Suppressor macrophage treated with lipopolysaccharide for 4 hours (primary cell): ENCODE results near the gene MESP2.
"Not testable (repeated sequence)": the region's sequence is repeated elsewhere in the genome, so short reads cannot be mapped to it uniquely, and the experiment has no call there.

ENCODE experiments used
- DNase-seq: peaks from one replicate; pipeline ENCODE4 v3.0.0-alpha.2; 2020

MESP2 gene

GRCh38 chr15:89781891-89782618 lies 5.9 kb downstream of the MESP2 start:
- DNase-seq = peak; percentile 89

- DNase-seq = peak; percentile 91
These were observed 6.5 kb downstream of the MESP2 start for GRCh38 chr15:89782619-89782950.

- peak; percentile 44 for DNase-seq
These were observed 7.2 kb downstream of the MESP2 start for GRCh38 chr15:89783111-89783860.

- no peak for DNase-seq
These were observed 7.9 kb downstream of the MESP2 start for GRCh38 chr15:89783861-89784685.

- DNase-seq = no peak
These were observed 8.5 kb downstream of the MESP2 start for GRCh38 chr15:89784686-89784960.

GRCh38 chr15:89785064-89785773 lies 9.1 kb downstream of the MESP2 start:
- DNase-seq = no peak

GRCh38 chr15:89785774-89786140 lies 9.6 kb downstream of the MESP2 start:
- DNase-seq = no peak

- DNase-seq = no peak
These were observed 11.8 kb downstream of the MESP2 start for GRCh38 chr15:89787944-89788343.

GRCh38 chr15:89788585-89788984 lies 12.5 kb downstream of the MESP2 start:
- not testable (repeated sequence) for DNase-seq

GRCh38 chr15:89790206-89790605 lies 14.1 kb downstream of the MESP2 start:
- no peak for DNase-seq

GRCh38 chr15:89790661-89791060 lies 14.5 kb downstream of the MESP2 start:
- no peak for DNase-seq

GRCh38 chr15:89792106-89792805 lies 16.1 kb downstream of the MESP2 start:
- DNase-seq = no peak

GRCh38 chr15:89794627-89795241 lies 18.6 kb downstream of the MESP2 start:
- DNase-seq = no peak

GRCh38 chr15:89795996-89796395 lies 19.9 kb downstream of the MESP2 start:
- DNase-seq = no peak

- DNase-seq = no peak
These were observed 21.6 kb downstream of the MESP2 start for GRCh38 chr15:89797678-89798201.

- no peak for DNase-seq
These were observed 23.1 kb downstream of the MESP2 start for GRCh38 chr15:89799011-89799911.

GRCh38 chr15:89799918-89800498 lies 23.9 kb downstream of the MESP2 start:
- DNase-seq = no peak

GRCh38 chr15:89801471-89802195 lies 25.5 kb downstream of the MESP2 start:
- DNase-seq = no peak

GRCh38 chr15:89802231-89802928 lies 26.2 kb downstream of the MESP2 start:
- no peak for DNase-seq
